Parathyroid adenoma (tissue), 2 donors: ENCODE results near the gene ADAM8.

ENCODE experiments used
- H2AFZ ChIP-seq: fragments of 300-600 bp; sonication (generic); one replicate; pipeline ENCODE4 v1.7.0; 2017; ENCODE audit warnings: antibody characterized with exemption, mild to moderate bottlenecking
- H3K27ac ChIP-seq: fragments of 300-600 bp; sonication (generic); one replicate; pipeline ENCODE4 v1.7.0; 2017
- H3K27me3 ChIP-seq: fragments of 300-600 bp; sonication (generic); one replicate; pipeline ENCODE4 v1.7.0; 2017; ENCODE audit warnings: low read length; ENCODE audit not compliant: control insufficient read depth, insufficient read depth
- H3K36me3 ChIP-seq: fragments of 300-600 bp; sonication (generic); one replicate; pipeline ENCODE4 v1.7.0; 2017; ENCODE audit warnings: low read length; ENCODE audit not compliant: control insufficient read depth, insufficient read depth
- H3K4me1 ChIP-seq: fragments of 300-600 bp; sonication (generic); one replicate; pipeline ENCODE4 v1.7.0; 2017; ENCODE audit warnings: control low read depth
- H3K4me2 ChIP-seq: fragments of 300-600 bp; sonication (generic); one replicate; pipeline ENCODE4 v1.7.0; 2017; ENCODE audit warnings: low read length
- H3K4me3 ChIP-seq: fragments of 300-600 bp; sonication (generic); one replicate; pipeline ENCODE4 v1.7.0; 2017; ENCODE audit warnings: low read depth, low read length
- H3K79me2 ChIP-seq: fragments of 300-600 bp; sonication (generic); one replicate; pipeline ENCODE4 v1.7.0; 2017; ENCODE audit warnings: control low read depth
- H3K9ac ChIP-seq: fragments of 300-600 bp; sonication (generic); one replicate; pipeline ENCODE4 v1.7.0; 2017; ENCODE audit warnings: mild to moderate bottlenecking
- H3K9me3 ChIP-seq: fragments of 300-600 bp; sonication (generic); one replicate; pipeline ENCODE4 v1.7.0; 2017; ENCODE audit warnings: low read length; ENCODE audit not compliant: control insufficient read depth
- TF ChIP-seq, protein P1 (sequence below): fragments of 300-600 bp; sonication (generic); IDR thresholded peaks from one replicate; pipeline ENCODE4 v1.7.0; 2017; ENCODE audit warnings: antibody characterized with exemption, mild to moderate bottlenecking
- donor health status: primary hyperparathyroidism.

The ADAM8 gene

DNA sequence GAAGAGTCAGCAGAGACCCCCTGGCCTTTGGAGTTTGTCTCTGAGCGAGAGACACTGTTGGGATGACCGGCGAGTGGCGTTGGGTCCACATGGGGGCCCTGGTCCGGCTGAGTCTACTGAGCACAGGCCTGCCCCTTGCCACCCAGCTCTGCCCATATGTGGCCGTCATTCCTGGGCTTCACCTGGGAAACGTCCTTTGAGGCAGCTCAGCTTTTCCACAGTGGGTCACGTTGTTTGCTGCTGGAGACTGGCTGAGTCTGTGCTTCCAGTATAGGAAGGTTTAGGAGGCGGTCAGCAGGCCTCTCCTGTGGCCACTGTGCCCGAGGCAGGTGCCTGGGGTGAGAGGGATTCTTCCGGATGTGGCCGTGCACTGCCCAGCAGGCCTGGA is 17.1 kb downstream of the ADAM8 start:
- H3K36me3 ChIP-seq = no peaks in the 10 kb centered on the region
- H3K9ac ChIP-seq = no peak overlapping the region
- H2AFZ ChIP-seq = no peak overlapping the region
- no peaks in the 10 kb centered on the region for H3K79me2 ChIP-seq
- no peaks in the 10 kb centered on the region for H3K9me3 ChIP-seq
- no peaks in the 10 kb centered on the region for H3K27me3 ChIP-seq
- H3K4me1 ChIP-seq = no peaks in the 10 kb centered on the region
- H3K4me3 ChIP-seq = no peak overlapping the region
- no peak overlapping the region for H3K4me2 ChIP-seq
- TF ChIP-seq, protein P1, sequence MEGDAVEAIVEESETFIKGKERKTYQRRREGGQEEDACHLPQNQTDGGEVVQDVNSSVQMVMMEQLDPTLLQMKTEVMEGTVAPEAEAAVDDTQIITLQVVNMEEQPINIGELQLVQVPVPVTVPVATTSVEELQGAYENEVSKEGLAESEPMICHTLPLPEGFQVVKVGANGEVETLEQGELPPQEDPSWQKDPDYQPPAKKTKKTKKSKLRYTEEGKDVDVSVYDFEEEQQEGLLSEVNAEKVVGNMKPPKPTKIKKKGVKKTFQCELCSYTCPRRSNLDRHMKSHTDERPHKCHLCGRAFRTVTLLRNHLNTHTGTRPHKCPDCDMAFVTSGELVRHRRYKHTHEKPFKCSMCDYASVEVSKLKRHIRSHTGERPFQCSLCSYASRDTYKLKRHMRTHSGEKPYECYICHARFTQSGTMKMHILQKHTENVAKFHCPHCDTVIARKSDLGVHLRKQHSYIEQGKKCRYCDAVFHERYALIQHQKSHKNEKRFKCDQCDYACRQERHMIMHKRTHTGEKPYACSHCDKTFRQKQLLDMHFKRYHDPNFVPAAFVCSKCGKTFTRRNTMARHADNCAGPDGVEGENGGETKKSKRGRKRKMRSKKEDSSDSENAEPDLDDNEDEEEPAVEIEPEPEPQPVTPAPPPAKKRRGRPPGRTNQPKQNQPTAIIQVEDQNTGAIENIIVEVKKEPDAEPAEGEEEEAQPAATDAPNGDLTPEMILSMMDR = no peak
- no peak overlapping the region for H3K27ac ChIP-seq

DNA sequence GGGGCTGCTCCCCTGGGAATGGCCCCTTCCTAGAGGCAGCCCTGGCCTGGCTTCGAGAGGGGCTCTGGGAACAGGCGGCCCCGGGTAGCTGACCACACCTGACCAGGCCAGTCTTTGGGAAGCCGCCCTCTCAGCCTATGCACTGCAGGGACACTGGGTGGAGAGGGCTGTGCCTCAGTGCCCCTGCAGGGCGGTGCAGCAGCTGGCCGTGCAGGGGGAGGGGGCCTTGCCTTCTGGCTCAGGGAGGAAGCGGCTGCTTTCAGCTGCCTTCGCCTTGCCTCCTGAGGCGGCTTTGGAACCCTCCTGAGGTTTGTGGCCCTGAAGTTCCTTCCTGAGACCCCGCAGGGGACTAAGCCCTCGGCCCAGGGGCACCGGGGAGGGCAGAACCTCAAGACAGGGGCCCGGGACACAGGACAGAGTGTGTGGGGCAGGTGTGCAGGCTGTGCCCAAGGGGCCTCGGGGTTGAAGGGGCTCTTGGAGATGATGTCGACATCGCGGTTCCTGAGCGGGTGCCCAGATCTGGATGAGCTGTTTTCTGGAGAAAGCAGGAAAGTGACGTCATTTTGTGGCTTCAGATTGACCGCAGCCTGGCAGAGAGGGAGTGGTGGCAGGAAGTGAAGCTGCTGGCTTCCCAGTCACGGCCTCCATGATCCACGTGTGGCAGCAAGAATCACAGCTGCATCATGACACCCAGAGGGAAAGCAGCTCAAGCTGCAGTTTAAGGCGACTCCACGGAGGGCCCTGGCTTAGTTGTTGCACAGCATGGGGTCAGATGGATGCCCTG is 17.7 kb downstream of the ADAM8 start:
- Histone ChIP-seq H2AFZ (no peak overlapping the region), H3K27me3 (no peaks in the 10 kb centered on the region), H3K27ac (no peak overlapping the region), H3K4me3 (no peak overlapping the region), H3K36me3 (no peaks in the 10 kb centered on the region), H3K4me1 (no peaks in the 10 kb centered on the region), H3K9ac (no peak overlapping the region), H3K4me2 (no peak overlapping the region), H3K9me3 (no peaks in the 10 kb centered on the region), H3K79me2 (no peaks in the 10 kb centered on the region)
- TF ChIP-seq, protein P1 = no peak

DNA sequence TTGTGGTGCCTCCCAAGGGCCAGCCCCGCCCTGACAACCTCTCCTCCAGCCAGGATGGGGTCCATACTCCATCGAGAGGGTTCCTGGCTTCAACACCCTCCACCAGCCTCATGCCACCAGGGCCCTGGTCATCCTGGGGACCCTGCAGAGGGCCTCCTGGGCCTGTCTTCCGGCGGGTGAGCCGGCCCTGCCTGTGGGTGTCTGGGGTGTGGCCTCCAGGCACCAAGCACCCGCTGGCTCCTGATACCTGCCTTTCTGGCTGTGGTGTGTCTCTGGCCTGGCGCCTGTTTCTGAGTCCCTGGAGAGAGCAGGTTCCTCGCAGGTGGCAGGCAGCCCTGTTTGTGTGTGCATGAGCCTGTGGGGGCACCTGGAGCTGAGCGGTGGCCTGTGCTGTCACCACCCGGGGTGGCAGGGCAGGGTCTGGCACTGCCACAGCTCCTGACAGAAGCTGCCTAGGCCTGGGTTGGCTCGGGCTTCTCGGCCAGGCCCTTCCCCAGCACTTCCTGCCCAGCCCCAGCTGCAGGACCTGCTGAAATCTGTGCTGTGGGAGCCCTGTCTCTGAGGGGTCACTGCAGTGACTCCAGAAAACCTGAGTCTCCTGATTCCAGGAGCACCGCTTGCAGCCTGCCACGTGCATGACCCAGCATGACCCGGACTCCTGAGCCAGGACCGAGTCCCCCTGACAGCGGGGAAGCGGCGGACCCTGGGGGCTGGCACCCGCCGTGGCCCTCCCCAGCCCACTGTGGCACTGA is 18.4 kb downstream of the ADAM8 start:
- H3K4me1 ChIP-seq = no peaks in the 10 kb centered on the region
- no peak overlapping the region for H3K4me2 ChIP-seq
- H3K27me3 ChIP-seq = no peaks in the 10 kb centered on the region
- H3K27ac ChIP-seq = no peak overlapping the region
- H2AFZ ChIP-seq = peak overlapping the region; percentile 75
- no peak overlapping the region for H3K4me3 ChIP-seq
- no peak overlapping the region for H3K9ac ChIP-seq
- H3K36me3 ChIP-seq = no peaks in the 10 kb centered on the region
- H3K9me3 ChIP-seq = no peaks in the 10 kb centered on the region
- TF ChIP-seq, protein P1 = no peak
- H3K79me2 ChIP-seq = no peaks in the 10 kb centered on the region

DNA sequence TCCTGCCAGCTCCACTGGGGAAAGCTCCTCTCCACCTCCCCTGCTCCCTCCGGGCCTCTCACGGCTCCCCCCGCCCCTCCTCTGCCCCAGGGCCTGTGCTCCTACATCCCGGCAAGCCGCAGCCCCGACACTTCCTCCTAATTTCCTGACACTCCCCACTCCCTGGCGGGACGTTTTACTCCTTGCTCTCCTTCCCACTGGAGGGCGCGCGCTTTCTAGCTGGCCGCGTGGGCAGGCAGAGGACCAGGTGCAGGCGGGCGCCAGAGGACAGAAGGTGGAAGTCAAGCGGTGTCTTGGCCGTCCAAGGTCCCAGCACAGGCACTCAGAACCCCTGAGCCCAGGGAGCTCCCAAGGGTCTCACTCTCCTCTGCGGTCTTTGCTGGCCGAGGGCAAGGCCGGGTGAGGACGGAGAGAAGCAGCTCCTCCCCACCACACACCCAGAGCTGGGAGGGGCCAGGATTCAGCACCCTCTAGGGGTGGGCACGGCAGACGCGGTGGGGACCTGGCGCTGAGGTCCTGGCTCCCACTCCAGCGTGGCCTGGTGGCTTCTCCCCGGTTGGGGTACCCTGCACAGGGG is 19.1 kb downstream of the ADAM8 start:
- Histone ChIP-seq H3K4me3 (no peak overlapping the region), H2AFZ (peak overlapping the region; percentile 75), H3K9me3 (no peaks in the 10 kb centered on the region), H3K36me3 (no peaks in the 10 kb centered on the region), H3K27ac (no peak overlapping the region), H3K79me2 (no peaks in the 10 kb centered on the region), H3K9ac (no peak overlapping the region), H3K27me3 (no peaks in the 10 kb centered on the region), H3K4me1 (no peaks in the 10 kb centered on the region), H3K4me2 (peak overlapping the region; percentile 64)
- TF ChIP-seq, protein P1 = peak; percentile 39
